Measurements from ENCODE around the gene SHANK2.

SHANK2 gene

GRCh38 chr11:71218789-71219499 is 33.4 kb downstream of the SHANK2 start:
- no peak for DNase-seq

GRCh38 chr11:71215425-71215965 is 36.9 kb downstream of the SHANK2 start:
- no peak for DNase-seq

GRCh38 chr11:71214553-71215424 is 37.6 kb downstream of the SHANK2 start:
- DNase-seq: no peak

GRCh38 chr11:71213696-71214552 is 38.5 kb downstream of the SHANK2 start:
- DNase-seq: no peak

- no peak for DNase-seq
Measured at GRCh38 chr11:71212871-71213559, 39.4 kb downstream of the SHANK2 start.

GRCh38 chr11:71211631-71212030 is 40.7 kb downstream of the SHANK2 start:
- DNase-seq: no peak

GRCh38 chr11:71210861-71211260 is 41.5 kb downstream of the SHANK2 start:
- no peak for DNase-seq

GRCh38 chr11:71209656-71210055 is 42.7 kb downstream of the SHANK2 start:
- no peak for DNase-seq

GRCh38 chr11:71209181-71209580 is 43.2 kb downstream of the SHANK2 start:
- DNase-seq: no peak

GRCh38 chr11:71208011-71208774 is 44.2 kb downstream of the SHANK2 start:
- no peak for DNase-seq

GRCh38 chr11:71207563-71207962 is 44.8 kb downstream of the SHANK2 start:
- DNase-seq: no peak

GRCh38 chr11:71206186-71206585 is 46.2 kb downstream of the SHANK2 start:
- DNase-seq: no peak

- DNase-seq: no peak
Measured at GRCh38 chr11:71204748-71205664, 47.4 kb downstream of the SHANK2 start.

GRCh38 chr11:71204294-71204693 is 48.1 kb downstream of the SHANK2 start:
- DNase-seq: no peak

GRCh38 chr11:71203681-71204080 is 48.7 kb downstream of the SHANK2 start:
- no peak for DNase-seq

GRCh38 chr11:71202966-71203365 is 49.4 kb downstream of the SHANK2 start:
- no peak for DNase-seq

GRCh38 chr11:71202598-71202944 is 49.8 kb downstream of the SHANK2 start:
- no peak for DNase-seq

All from NCI-H524 (cell line).